Measurements from ENCODE around the gene IFNLR1.

Gene IFNLR1

DNA sequence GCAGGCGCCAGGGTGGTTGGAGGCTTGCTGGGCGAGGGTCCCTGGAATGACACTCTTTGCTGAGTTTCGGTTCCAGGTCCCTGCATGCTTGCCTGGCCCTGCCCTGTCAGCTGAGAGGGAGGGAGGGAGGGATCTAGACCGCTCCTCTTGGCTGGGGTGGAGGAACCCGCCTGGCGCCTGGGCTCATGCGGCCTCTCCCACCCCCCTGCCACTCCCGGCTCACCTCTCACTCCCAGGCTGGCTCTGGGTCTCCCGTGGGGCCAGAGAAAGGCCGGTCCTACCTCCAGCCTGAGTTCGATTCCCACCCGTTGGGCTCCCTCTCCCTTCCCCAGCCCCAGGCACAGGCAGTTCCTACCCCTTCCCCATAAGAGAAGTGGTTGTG is 19.0 kb upstream of the IFNLR1 start:
- peak; percentile 23 for DNase-seq (ENCODE audit: low read depth, low spot score)

DNA sequence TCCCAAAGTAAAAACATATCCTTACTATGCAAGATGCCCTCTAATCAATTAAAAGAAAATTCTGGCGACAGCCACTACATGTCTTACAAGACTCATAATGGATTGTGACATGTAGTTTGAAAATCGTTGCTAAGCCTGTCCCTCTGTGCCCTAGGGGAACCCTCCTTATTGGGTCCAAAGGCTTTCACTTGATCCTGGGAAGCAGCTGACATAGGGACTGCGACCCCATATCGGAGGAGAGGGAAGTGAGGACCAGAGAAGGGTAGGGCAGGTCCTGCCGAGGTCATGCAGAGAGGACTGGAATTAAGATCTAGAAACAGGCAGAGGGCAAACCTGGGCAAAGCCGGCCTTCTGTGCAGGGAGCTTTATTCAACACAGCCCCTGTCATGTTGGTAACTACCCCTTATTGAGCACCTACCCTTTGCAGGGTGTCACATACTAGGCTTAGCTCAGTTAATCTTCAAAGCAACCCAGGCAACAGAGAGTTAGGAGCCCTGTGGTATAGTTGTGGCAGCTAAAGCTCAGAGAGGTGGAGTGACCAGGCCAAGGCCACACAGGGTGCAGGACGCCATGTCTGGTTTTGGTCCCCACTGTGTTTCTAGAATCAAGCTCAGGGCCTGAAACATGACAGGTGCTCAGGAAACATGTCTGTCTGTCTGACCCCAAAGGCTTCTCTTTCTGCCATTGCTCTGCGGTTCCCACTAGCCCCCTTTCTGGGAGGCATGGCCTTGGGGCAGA is 18.4 kb upstream of the IFNLR1 start:
- no peak for DNase-seq (ENCODE audit: low read depth, low spot score)

DNA sequence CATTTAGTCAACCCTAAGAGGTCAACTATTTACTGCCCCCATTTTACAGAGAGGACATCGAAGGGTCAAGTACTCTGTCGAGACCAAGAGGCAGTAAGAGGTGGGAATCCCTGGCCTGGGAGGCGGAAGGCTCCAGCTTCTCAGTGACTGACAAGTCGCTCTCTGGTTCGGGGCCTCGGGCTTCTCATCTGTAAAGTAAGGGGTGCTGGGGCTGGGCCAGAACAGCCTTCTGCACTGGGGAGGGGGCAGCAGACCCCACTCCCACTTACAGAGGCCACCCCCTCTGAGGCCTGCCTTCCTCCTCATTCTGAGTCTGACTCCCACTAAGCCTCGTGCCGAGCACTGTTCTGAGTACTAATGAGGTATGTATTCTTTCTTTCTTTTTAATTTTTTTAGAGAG is 17.0 kb upstream of the IFNLR1 start:
- DNase-seq (ENCODE audit: low read depth, low spot score): no peak

DNA sequence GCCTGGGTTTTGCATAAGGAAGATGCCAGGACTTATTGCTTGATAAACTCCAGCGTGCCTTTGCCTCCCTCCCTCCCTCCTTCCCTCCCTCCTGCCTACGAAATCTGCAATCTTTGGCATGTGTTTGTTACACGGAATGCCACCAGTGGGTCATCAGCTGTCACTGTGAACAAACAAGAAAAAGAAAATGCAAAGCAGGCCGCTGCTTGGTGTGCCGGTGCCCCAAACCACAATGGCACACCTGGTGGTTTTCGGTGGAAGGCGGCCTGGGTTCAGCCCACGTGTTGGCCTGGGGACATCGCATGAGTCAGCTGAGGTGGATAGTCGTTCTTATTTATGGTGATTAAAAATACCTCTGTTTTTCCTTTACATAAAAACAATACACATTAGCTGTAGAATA is 16.3 kb upstream of the IFNLR1 start:
- no peak for DNase-seq (ENCODE audit: low read depth, low spot score)

DNA sequence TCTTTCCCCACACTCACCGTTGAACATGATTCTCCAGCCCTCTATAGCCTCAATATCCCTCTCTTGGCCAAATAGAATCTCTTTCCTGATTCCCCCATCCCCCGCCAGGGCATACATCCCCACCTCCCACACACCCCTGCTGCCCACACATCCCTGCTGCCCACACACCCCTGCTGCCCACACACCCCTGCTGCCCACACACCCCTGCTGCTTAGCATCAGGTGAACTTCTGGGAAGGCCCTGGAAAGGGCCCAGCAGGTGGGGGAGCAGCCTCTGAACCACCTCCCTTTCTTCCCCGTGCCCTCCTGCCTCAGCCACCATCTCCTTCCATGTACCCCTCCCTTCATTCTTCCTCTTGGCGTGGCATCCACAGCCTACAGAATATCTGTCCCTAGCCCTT is 15.9 kb upstream of the IFNLR1 start:
- no peak for DNase-seq (ENCODE audit: low read depth, low spot score)

DNA sequence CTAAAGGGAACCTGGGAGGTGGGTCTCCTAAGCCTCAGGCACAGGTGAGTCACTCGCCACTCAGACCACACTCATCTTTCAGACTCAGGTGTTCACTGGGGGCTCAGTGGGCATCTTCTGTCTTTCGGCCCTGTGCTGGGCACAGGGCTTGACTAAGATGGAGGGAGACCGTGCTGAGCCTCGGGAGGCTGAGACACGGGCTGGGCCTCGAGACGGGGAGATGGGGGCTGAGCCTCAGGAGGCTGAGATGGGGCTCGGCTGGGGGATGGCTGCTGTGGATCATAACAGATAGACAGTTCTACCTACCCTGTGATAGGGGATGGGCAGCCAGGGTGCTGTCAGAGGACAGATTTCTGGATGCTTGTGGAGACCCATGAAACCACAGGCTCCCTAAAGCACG is 15.5 kb upstream of the IFNLR1 start:
- no peak for DNase-seq (ENCODE audit: low read depth, low spot score)

DNA sequence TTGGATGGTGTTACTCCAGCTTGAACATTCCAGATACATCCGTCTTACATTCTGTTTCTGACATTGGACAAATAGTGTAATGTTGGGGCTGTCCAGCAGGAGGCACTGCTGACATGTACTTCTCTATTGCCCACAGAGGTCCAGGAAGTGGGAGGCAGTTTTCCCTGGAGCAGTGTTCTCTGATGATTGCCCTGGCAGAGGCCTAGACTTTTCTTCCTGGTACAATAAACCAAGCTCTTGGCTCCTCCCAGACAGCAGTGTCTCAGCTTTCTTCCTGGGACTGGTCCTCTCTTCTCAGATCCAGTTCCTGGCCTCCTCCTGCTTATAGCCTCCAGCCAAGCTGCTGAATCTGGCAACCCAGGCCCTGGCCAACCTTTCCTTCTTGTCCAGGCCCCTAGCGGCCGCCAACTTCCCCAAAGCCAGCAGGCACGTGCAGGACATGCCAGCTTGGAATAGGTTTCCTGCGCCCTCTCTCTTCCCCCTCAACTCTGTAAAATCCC is 14.9 kb upstream of the IFNLR1 start:
- DNase-seq (ENCODE audit: low read depth, low spot score): peak; percentile 97

DNA sequence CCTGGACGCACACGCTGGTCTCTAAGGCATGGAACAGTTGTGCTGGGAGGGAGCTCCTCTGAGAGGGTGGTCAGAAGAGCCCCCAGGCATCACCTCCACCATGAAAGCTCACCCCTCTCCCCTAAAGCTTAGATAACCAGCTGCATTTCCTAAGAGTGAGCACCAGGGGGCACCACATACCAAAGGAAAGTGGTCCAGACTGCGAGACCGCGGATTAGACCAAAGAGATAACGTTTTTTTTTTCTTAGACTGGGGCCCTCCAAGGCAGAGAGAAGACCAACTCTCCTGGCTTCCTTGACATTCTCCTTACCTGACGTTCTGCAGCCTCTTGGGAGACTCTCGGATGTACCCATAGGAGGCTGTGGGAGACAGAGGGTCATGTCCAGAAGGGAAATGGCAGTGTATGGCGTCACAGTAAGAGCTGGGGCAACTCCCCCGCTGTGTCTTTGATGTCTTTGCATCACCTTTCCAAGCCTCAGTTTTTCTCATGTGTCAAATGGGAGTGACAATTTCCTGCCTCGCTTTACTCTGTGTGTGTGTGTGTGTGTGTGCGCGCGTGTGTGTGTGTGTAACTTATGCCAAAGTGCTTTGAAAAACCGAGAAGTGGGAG is 12.3 kb upstream of the IFNLR1 start:
- peak; percentile 81 for DNase-seq (ENCODE audit: low read depth, low spot score)

DNA sequence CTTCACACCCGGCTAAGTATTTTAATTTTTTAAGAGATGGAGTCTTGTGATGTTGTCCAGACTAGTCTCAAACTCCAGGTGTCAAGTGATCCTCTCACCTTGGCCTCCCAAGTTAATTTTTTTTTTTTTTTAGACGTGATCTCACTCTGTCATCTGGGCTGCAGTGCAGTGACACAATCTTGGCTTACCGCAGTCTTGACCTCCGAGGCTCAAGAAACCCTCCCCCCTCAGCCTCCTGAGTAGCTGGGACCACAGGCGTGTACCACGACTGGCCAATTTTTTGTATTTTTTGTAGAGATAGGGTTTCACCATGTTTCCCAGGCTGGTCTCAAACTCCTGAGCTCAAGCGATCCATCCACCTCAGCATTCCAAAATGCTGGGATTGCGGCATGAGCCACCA is 11.7 kb upstream of the IFNLR1 start:
- DNase-seq (ENCODE audit: low read depth, low spot score): no peak

DNA sequence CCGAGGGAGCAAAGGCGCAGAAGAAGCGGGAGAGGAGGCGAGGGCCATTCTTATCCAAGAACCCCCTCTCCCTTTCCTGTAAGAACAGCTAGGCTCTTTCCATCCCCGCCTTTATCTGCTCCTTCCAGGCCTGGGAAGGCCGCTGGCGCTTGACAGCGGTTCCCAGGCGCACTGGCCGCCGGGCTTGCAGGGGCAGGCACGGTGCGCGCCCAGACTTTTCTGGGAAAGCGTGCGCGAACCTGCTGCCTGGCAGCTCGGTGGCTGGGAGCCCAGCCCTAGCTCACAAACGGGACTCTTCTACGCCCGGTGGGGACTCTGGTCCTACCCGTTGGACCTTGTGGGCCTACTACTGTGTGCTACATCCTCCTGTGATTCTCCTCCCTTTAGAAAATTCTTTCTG is 8.8 kb upstream of the IFNLR1 start:
- peak; percentile 23 for DNase-seq (ENCODE audit: low read depth, low spot score)

DNA sequence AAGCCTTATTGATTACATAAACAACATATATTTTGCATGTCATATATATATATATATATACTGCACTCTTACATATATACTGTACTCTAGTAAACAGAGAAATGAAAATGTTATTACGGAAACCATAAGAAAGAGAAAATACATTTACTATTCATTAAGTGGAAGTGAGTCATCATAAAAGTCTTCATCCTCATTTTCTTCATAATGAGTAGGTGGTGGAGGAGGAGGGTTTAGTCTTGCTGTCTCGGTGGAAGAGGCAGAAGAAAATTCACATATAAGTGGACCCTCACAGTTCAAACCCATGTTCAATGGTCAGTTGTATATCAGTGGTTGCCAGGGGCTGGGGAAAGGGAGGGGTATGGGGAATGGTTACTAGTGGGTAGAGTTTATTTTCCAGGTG is 8.0 kb upstream of the IFNLR1 start:
- DNase-seq (ENCODE audit: low read depth, low spot score): no peak

DNA sequence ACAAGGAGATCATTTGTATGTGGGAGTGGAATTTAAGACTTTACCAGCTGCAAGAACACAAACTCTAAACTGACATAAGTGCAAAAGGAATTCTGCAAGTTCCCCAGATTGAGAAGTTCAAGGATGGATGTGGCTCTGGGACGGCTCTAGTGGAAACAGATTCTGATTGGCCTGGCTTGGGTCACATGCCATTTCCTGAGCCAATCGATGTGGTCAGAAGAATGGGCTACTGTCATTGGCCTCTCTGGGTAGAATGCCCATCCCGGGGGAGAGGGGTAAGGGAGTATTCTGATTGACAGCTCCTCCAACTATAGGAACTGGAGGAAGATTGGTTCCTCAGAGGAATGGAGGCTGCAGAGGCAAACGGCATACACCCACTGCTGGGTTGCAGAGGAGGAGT is 6.0 kb upstream of the IFNLR1 start:
- no peak for DNase-seq (ENCODE audit: low read depth, low spot score)

DNA sequence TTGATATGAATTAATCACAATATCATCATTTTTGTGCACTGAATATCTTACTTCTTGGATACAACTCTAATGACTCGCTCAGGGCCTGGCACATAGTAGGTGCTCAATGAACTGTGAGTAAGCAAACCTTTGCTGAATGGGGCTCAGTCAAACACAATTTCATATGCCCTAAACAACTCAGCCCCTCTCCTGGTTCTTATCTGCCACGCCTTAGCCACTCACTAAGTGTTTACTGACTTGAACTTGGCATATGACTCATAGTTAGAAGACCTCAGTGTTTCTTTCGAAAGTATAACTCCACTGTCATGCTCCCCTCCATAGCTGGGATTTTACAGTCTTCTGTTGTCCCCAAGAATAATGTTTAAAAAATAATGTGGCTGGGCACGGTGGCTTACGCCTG is 4.8 kb upstream of the IFNLR1 start:
- DNase-seq (ENCODE audit: low read depth, low spot score): no peak

DNA sequence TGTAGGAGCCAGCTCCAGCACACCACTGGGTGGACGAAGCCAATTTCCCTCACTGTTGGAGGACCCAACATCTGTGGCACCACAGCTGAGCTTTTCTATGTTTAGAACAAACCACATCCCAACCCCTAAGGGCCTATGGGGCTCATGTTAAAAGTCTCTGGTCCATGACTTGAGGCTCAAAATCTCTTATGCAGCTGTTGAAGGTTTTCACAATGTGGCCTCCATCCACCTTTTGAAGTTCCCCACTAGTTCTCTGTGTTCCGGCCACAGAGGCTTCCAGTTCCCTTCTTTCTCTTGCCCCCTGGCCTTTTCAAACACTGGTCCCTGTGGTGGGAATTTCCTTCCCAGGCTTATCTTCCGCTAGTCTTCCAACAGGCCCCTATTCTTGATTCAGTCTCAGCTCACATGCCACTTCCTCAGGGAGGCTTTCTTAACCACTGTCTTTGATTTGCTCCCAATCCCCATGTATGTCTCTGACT is 3.9 kb upstream of the IFNLR1 start:
- DNase-seq (ENCODE audit: low read depth, low spot score): no peak

DNA sequence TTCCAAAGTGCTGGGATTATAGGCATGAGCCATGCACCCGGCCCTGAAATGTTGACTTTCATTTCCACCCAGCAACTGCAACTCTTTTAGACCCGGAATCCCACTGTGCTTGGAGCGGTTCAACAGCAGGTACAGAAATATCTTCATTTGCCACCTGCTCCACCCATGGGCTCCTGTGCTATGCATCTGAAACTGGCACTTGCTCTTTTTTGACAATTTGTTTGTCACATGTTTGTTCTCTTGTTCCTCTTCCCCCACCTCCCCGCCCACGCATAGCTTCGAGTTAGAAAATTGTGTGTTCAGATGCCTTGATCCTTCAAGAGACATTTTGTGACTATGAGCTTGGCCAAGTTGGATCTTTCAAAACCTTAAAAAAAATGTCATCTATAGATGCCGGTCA is 2.4 kb upstream of the IFNLR1 start:
- DNase-seq (ENCODE audit: low read depth, low spot score): no peak

DNA sequence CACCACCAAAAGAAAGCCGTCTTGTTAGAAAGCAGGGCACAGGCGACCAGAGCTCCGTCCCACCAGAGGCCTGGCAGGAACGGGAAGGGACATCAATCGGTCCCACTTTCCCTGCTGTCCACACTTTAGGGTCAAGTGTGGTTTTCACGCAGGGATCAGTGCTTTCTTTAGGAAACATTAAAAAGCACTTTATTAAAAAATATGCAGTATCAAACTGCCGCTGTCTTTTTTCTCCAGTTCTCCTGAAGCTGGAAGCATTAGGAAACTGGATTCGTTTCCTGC is 437 bp downstream of the IFNLR1 start:
- no peak for DNase-seq (ENCODE audit: low read depth, low spot score)

DNA sequence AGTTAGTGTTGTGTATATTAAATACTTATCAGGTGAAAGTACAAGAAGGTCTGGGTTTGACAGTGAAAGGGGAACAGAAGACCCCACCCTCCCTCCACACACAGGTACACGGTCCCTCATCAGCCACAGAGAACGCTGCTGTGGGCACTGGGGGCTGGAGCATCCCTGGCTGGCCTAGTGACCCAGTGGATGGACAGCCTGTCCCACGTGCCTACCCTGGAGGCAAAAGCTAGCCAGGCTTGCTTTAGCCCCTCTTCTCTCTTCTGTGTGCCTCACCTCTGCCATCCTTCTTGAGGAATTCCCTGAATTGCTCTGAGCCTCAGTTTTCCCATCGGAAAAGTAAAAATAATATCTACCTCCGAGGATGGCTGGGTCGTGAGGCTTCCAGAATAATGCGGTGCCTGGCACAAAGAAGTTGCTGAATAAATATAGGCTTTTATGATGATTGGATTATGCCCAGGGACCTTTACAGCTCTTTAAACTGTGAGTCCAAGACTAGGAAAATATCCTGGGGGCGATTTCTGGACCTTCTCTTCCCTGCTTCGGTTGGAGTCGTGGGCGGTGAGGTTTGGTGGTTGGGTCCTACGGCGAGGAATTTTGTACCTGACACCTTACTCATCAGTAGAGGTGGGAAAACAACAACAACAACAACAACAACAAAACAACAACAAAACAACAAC is 918 bp downstream of the IFNLR1 start:
- DNase-seq (ENCODE audit: low read depth, low spot score): peak; percentile 56

DNA sequence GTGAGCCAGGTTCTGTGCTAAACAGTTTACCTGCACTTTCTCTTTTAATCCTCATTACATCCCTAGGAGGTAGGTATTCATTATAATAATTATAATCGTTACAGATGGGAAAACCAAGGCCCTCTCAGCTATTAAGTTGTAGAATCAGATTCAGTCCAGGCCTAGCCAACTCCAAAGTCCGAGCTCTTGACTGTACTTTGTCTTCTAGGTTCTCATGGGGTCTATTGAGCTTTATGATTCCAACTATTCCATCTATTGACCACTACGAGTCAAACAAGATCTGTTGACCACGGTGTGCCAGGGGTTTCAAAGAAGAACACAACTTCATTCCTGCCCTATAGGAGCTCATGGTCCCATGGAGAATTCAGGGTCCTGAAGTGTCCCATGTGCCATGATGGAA is 2.0 kb downstream of the IFNLR1 start:
- DNase-seq (ENCODE audit: low read depth, low spot score): no peak

DNA sequence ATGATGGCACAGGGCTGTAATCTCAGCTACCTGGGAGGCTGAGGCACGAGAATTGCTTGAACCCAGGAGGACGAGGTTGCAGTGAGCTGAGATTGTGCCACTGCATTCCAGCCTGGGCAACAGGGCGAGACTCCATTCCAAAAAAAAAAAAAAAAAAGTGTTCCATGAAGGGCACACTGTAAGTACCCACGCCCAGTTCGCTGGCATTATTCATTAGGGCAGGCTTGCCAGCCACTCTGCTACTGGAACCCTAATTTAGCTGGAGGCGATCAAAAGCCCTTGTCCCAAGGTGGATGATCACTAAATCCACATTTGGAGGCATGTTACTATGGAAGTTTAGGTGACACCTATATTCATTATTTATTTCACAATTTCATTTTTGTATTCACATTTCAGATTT is 5.0 kb downstream of the IFNLR1 start:
- DNase-seq (ENCODE audit: low read depth, low spot score): no peak

DNA sequence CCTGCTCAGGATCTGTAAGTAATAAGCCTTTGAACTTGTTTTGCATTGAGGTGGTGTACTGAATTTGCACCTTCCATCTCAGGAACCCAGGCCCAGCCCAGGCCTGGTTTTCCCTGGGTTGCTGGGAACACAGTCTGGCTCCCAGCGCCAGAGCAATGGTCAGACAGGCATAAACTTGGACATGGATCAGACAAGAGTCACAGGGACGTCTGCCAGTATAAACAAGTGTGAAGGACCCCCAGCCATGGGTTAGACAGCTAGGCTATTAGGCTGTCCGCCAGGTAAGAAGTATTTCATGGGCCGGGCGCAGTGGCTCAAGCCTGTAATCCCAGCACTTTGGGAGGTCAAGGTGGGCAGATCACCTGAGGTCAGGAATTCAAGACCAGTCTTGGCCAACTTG is 5.5 kb downstream of the IFNLR1 start:
- DNase-seq (ENCODE audit: low read depth, low spot score): no peak

DNA sequence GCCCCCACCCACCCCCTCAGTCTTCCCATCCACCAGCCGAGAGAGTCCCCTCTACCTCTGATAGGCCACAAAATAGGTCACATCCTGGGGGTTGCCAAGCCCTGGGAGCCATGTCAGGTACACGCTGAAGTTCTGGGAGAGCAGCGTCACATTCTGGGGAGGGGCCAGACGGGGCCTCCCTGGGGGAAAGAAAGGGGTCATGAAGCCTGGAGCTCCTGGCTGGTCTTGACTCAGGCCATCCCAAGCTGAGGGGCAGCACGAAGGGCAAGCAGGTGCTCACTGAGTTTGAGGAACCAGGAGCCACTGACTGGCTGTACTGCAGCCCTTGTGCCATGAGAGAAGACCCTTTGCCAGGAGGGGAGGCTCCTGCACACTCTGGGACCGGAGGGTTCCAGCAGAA is 6.4 kb downstream of the IFNLR1 start:
- no peak for DNase-seq (ENCODE audit: low read depth, low spot score)

DNA sequence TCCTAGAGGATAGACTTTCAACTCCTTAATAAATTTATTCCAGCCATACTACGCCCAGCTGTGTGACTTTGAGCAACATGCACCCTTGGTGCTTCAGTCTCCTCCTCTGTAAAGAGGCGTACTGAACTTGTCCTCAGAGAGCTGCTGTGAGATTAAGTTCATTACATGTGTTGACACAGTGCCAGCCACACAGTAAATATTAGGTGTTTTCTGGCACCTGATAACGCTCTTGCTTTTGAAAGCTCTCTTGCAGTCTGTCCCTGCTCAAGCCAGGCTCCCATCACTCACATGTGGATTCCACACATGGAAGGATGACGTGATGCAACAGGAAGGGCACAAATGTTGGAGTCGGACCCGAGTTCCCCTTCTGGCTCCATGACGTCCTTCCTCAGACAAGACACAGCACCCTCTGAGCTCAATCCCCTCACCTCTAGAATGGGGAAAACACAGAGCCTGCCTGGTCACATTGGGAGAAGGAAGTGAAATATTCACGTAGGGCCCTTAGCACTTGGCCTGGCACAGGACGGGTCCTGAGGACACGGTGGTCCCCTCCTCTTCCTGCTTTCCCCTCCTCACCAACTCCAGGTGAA is 7.7 kb downstream of the IFNLR1 start:
- DNase-seq (ENCODE audit: low read depth, low spot score): no peak

DNA sequence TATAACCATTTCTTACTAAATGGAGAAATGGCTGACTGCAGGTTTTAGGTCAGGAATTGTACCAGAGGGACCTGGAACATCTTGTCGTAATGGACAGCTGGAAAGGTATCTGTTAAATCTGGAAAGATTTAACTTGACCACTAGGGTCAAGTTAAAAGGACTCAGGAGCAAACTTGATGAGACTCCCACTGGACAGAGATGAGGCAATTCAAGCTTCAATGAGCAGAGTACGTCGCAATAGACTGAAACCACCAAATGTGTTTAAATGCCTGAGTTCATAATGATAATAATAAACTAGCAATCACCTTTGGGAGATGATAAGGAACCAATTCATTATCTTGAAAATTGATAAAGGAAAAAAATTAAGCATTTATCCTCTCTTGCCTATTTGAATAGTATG is 8.7 kb downstream of the IFNLR1 start:
- DNase-seq (ENCODE audit: low read depth, low spot score): no peak
